NCI-H526 (cell line): ENCODE measurements around the gene KCNMB1.

Source experiments
- DNase-seq, 2 experiments: peaks; one replicate each; lab custom pipeline; 2025; lab: John Stamatoyannopoulos, UW

The KCNMB1 gene

DNA sequence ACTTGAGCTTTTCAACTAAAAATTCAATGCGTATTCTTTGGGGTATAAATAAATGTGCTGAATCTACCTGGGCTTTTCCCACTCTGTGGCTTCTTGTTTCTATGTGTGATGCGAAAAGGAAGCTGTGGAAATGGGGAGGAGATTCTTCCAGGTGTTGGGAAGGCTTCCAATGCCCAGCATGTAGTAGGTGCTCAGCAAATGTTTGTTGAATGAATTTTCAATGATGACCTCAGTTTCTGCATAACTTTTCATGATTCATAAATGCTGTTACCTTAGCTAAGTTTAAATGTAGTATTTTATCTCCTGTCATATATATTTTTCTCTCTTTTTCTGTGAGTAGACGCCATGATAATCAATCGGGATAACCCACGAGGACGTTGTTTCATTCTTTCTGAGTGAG lies 25.6 kb upstream of the KCNMB1 start:
- DNase-seq = no peak

DNA sequence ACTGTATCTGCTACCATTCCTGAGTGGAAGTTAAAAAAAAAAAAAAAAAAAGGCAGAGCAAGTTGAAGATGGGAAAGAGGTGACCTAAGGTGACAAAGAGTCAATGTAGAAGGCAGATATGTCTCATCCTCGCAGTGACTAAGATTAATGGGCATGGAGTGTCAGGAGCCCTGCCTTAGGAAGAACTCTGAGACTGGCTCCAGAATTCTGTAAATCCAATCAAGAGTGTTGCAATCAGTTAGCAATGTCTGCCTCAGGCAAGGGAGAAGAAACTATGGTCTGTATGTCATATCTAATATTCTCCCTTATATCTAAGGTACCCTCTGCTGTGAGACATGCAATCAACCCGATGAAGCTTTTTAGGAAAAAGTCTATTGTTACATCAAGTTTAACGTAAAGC lies 24.7 kb upstream of the KCNMB1 start:
- DNase-seq = no peak

- DNase-seq = no peak
Measured at GRCh38 chr5:170411100-170411499, 21.9 kb upstream of the KCNMB1 start.

DNA sequence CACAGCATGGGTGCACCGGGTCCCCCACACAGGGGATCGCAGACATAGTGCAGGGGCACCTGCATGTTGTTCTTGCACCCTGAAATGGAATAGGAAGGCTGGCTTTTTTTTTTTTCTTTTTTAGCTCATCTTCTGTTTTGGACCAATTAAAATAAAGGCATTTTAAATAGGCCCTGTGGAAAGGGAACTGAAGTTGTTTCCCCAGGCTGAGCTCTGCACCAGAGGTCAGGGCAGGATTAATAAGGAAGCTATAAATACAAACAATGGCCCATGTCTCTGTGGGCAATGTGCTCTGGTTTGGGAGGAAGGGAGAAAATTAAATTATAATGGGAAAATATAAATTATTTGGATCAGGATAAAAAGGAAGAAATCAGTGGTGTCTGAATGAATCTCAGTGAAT lies 21.2 kb upstream of the KCNMB1 start:
- no peak for DNase-seq

DNA sequence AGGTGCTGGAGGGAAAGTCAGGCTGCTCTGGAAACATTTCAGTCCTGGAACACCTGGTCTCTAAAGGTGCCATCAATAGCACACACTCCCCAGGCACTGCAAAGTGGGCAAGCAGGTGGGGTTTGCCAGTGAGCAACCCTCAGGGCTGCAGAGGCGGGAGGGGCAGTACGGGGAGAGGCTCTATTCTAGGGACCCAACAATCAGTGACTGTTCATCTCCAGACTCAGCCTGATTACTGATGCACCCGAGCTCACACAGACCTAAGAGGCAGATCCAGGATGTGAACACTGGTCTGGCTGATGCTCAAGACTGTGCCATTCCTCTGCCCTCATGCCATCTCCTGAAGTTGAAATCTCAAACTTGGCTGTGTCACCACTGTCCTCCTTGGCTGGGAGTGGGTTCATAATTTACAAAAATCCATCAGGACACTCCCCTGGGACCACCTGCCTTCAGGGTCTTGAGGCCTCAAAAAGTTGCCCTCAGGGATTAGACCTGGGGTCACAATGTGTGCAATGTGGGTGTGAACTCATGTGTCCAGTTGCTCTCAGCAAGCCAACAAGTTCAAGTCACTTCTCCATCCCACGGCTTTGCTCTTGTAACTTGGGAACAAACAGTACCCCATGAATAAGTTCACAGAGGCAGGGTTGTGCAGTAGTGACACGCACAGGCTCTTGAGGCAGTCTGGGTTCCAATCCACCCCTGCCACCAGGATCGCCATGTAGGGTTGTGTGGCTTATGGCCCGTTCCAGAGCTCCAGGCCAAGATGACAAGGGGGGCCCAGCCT lies 19.9 kb upstream of the KCNMB1 start:
- DNase-seq = peak in 1 of 2 experiments; percentile 33

GRCh38 chr5:170408226-170408625 lies 19.1 kb upstream of the KCNMB1 start:
- peak; percentile 68 to 79 for DNase-seq

DNA sequence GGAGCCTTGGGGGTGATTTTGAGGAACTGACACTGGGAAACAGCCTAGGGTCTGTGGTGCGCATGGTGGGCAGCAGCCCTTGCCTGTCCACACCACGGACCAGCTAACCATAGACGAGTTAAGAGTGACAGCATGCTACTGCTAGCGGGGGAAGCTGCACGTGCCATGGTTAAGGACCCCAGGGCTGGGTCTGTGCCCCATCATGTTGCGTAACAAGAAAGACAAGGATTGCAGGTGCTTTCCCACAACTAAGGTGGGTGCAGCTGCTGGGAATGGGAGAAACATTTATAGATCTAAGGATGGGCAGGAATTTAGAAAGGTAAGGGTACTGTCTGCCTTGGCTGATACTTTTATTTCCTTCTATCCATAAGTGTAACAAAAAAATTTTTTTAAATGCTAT lies 17.9 kb upstream of the KCNMB1 start:
- no peak for DNase-seq

- DNase-seq = no peak
Measured at GRCh38 chr5:170405817-170406216, 16.6 kb upstream of the KCNMB1 start.

DNA sequence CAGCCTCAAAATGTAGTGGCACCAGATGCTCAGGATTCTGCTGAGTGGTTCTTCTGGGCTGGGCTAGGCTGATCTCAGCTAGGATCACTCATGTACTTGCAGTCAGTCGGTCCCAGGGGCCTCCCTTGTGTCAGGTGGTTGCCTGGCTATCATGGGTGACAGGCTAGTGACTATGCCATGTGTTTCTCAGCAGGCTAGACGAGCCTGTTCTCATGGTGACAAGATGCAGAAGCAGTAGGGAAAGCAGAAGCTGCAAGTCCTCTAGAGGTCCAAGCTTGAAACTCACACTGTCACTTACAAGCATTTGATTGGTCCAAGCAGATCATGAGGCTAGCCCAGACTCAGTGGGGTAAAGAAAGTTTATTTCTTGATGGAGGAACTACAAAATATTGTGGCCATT lies 15.2 kb upstream of the KCNMB1 start:
- DNase-seq = no peak

DNA sequence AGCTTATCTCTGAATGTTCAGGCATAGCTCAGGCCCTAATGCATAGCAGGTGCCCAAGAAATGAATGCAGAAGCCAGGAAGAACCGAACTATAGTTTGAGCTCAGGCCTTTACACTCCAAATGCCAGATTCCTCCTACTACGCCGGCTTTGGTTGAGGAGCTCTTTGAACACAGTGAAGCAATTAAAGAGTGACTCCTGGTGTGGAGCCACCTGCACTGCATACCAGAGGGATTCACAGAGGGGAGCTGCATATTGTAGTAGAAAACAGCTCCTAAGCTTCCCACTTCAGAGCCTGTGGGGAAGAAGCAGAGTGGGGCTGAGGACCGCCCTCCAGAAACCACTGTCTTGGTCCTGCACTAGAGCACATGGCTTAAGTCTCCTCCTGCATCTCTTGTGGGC lies 14.5 kb upstream of the KCNMB1 start:
- no peak for DNase-seq

- DNase-seq = no peak
Measured at GRCh38 chr5:170402508-170402907, 13.3 kb upstream of the KCNMB1 start.

DNA sequence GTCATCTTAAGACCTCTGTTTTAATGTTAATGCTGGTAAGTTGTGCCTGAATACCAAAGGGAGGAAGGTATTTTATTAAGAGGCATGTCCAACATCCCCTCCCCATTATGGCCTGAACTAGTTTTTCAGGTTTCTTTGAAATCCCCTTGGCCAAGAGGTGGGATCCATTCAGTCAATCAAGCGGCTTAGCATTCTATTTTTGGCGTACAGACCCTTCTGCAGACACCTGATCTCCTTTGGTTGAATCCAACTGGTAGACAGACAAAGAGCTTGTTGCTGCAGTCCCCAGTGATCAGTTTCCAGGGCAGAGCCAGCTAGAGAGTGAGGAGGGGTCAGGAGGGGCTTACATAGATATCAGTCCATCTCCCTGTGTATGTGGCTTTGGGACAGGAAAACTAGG lies 7.9 kb upstream of the KCNMB1 start:
- peak; percentile 92 to 95 for DNase-seq

GRCh38 chr5:170393958-170394357 lies 4.8 kb upstream of the KCNMB1 start:
- no peak for DNase-seq

DNA sequence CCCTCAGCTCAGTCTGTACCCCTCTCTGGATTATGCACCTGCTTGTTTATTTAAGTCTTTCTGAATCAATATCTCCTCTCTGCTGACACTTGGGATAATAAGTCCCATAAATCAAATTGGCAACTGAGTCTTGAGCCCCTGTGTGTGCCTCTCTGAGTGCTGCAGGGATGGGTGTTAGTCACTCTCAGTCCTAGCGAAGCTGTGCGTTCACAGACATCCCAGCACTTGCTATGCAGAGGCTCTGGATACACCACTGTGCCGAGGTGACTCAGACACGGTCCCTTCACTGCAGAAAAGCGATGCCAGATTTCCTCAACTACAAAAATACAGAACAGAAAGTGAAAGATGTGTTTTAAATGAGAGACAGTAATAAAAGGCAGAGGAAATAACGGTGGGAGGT lies 4.1 kb upstream of the KCNMB1 start:
- no peak for DNase-seq

- DNase-seq = no peak
Measured at GRCh38 chr5:170390472-170390871, 1.3 kb upstream of the KCNMB1 start.

DNA sequence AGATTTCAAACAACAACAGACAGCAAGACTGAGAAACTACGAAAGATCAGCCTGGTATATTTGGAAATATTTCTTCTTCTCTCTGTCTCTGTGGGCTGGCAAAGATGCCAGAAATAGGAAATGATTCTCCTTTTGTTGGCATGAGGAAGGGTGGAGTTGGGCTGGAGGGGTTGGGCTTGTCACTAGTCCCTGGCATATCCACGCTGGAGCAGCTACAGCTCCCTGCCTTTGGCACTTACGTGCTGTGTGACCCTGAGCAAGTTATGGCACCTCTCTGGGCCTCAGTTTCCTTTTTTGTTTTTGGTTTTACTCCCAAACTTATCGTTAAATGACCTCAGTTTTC lies 354 bp upstream of the KCNMB1 start:
- no peak for DNase-seq

GRCh38 chr5:170387775-170388639 lies 1.2 kb downstream of the KCNMB1 start:
- DNase-seq = no peak

GRCh38 chr5:170386743-170387395 lies 2.3 kb downstream of the KCNMB1 start:
- DNase-seq = no peak

DNA sequence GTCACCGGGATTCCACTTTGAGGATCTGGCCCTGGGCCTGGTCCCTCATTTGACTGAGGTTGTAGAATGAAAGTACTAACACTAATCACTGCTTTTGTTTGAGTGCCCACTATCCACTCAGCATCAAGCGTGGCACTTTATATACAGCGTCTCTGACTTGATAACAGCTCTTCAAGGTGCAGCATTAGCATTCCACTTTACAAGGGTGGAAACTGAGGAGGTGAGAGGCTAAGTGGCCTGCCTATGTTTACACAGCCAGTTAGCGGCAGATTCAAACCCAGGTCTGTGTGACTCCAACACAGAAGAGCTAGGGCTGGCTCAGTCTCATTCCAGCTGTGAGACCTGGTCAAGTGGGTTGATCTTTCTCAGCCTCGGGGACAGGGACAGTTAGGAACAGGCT lies 5.9 kb downstream of the KCNMB1 start:
- no peak for DNase-seq

DNA sequence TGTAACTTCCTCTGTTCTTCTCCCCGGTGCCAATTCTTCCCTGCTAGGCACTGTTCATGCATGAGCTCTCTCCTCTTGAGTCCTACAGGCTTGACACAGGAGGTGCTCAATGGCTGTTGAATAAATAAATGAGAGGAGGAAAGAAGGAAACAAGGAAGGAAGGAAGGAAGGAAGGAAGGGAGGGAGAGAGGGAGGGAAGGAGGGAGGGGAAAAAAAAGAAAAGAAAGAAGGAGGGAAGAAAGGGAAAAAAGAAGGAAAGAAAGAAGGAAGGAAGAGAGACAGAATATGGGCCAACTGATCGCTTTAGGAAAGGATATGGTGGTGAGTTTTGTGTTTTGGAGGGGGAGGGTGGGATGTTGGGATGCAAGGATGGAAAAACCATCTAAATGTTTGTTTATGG lies 6.4 kb downstream of the KCNMB1 start:
- DNase-seq = no peak

DNA sequence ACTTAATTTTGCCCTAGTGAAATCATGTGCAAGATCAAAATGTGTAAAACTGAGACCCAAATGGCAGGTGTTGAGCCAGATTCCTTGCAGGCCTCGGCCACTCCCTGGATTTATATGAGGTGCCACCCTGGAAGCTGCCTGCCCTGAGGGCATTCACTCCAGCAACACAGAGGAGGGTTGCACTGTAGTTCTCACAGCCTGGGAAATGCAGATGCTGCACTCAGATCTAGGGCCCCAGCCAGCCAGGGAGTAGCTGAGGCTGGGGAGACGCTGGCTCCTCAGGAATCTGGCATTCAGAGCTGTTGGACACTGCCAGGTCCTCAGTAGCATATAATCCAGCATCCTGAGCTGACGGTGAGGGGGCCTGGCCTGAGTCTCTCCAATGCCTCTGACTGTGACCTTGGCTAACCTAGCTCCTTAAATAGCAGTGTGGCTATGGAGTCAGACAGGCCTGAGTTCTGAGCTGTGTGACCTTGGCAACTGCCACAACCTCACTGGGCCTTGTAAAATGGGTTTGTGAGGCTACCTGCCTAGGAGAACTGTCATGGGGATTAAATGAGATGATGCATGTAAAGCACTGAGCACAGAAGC lies 8.7 kb downstream of the KCNMB1 start:
- DNase-seq = peak; percentile 57 to 74

DNA sequence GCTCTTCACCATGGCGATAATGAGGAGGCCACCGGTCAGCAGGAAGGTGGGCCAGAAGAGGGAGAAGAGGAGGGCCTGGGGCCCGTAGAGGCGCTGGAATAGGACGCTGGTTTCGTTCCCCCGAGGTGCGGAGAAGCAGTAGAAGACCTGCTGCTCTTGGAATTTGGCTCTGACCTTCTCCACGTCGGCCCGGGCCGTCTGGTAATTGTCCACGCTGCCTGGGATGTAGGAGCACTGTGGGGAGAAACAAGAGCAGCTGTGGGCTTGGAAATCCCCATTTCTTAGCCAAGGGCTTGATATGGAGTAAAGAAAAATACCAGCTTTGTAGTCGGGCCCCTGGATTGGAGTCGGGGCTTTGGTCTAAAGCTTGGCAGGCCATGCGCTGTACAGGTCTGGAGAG lies 10.4 kb downstream of the KCNMB1 start:
- DNase-seq = no peak

- no peak for DNase-seq
Measured at GRCh38 chr5:170377027-170377426, 12.1 kb downstream of the KCNMB1 start.
